ACC112 (cell line): ENCODE measurements around the gene CTNNA3.

Source experiments
- H2AFZ ChIP-seq: fragments of 200-600 bp; sonication (generic); one replicate; pipeline ENCODE4 v1.6.0; 2017; ENCODE audit warnings: antibody characterized with exemption, low read length; ENCODE audit not compliant: unreplicated experiment
- H3K27ac ChIP-seq: fragments of 200-600 bp; sonication (generic); 2 replicates; pipeline ENCODE4 v1.5.1; 2014; ENCODE audit warnings: low read depth, mild to moderate bottlenecking, antibody characterized with exemption, low read length, moderate library complexity
- H3K27me3 ChIP-seq: fragments of 200-600 bp; sonication (generic); 2 replicates; pipeline ENCODE4 v1.6.1; 2014; ENCODE audit warnings: mild to moderate bottlenecking, antibody characterized with exemption, low read length, moderate library complexity, mixed read lengths; ENCODE audit not compliant: insufficient read depth
- H3K36me3 ChIP-seq: fragments of 200-600 bp; sonication (generic); 2 replicates; pipeline ENCODE4 v1.6.1; 2016; ENCODE audit warnings: mild to moderate bottlenecking, antibody characterized with exemption, low read length, moderate library complexity, mixed read lengths; ENCODE audit not compliant: insufficient read depth
- H3K4me1 ChIP-seq: fragments of 200-600 bp; sonication (generic); one replicate; pipeline ENCODE4 v1.6.1; 2016; ENCODE audit warnings: low read length, mixed read lengths; ENCODE audit not compliant: insufficient read depth, unreplicated experiment, control insufficient read depth
- H3K4me3 ChIP-seq: fragments of 200-600 bp; sonication (generic); 2 replicates; pipeline ENCODE4 v1.5.1; 2014; ENCODE audit warnings: mild to moderate bottlenecking, low read depth, low read length
- H3K79me2 ChIP-seq: fragments of 200-600 bp; sonication (generic); one replicate; pipeline ENCODE4 v1.6.0; 2016; ENCODE audit warnings: low read length; ENCODE audit not compliant: control insufficient read depth, unreplicated experiment, insufficient read depth

CTNNA3 gene

GRCh38 chr10:66852811-66853210, 843.2 kb downstream of the CTNNA3 start:
- Histone ChIP-seq H2AFZ (no peak overlapping the region), H3K4me1 (no peaks in the 10 kb centered on the region), H3K4me3 (no peak overlapping the region), H3K27me3 (no peaks in the 10 kb centered on the region), H3K27ac (no peak overlapping the region), H3K36me3 (no peaks in the 10 kb centered on the region), H3K79me2 (no peaks in the 10 kb centered on the region)

- no peaks in the 10 kb centered on the region for H3K79me2 ChIP-seq
- no peak overlapping the region for H3K27ac ChIP-seq
- H2AFZ ChIP-seq, result no peak overlapping the region
- no peaks in the 10 kb centered on the region for H3K27me3 ChIP-seq
- no peaks in the 10 kb centered on the region for H3K36me3 ChIP-seq
- no peak overlapping the region for H3K4me3 ChIP-seq
- no peaks in the 10 kb centered on the region for H3K4me1 ChIP-seq
Measured at GRCh38 chr10:66848856-66849255, 847.1 kb downstream of the CTNNA3 start.

- H3K27ac ChIP-seq, result no peak overlapping the region
- H3K79me2 ChIP-seq, result no peaks in the 10 kb centered on the region
- no peaks in the 10 kb centered on the region for H3K36me3 ChIP-seq
- H3K4me3 ChIP-seq, result no peak overlapping the region
- H3K27me3 ChIP-seq, result peaks cover 7% of the 10 kb centered on the region; the same call in 1 of the 2 replicates
- H3K4me1 ChIP-seq, result no peaks in the 10 kb centered on the region
- no peak overlapping the region for H2AFZ ChIP-seq
Measured at GRCh38 chr10:66844176-66844942, 851.6 kb downstream of the CTNNA3 start.

- Histone ChIP-seq H3K4me3 (no peak overlapping the region), H3K36me3 (no peaks in the 10 kb centered on the region), H2AFZ (no peak overlapping the region), H3K79me2 (no peaks in the 10 kb centered on the region), H3K27me3 (peaks cover 7% of the 10 kb centered on the region; the same call in 1 of the 2 replicates), H3K4me1 (no peaks in the 10 kb centered on the region), H3K27ac (no peak overlapping the region)
Measured at GRCh38 chr10:66843396-66843795, 852.6 kb downstream of the CTNNA3 start.

- Histone ChIP-seq H3K4me1 (no peaks in the 10 kb centered on the region), H3K4me3 (no peak overlapping the region), H3K27ac (no peak overlapping the region), H3K27me3 (peaks cover 7% of the 10 kb centered on the region; the same call in 1 of the 2 replicates), H3K79me2 (no peaks in the 10 kb centered on the region), H2AFZ (no peak overlapping the region), H3K36me3 (no peaks in the 10 kb centered on the region)
Measured at GRCh38 chr10:66842867-66843266, 853.1 kb downstream of the CTNNA3 start.

- no peaks in the 10 kb centered on the region for H3K79me2 ChIP-seq
- H3K4me1 ChIP-seq, result no peaks in the 10 kb centered on the region
Measured at GRCh38 chr10:66842371-66842770, 853.6 kb downstream of the CTNNA3 start.

GRCh38 chr10:66838656-66839055, 857.3 kb downstream of the CTNNA3 start:
- Histone ChIP-seq H3K4me3 (no peak overlapping the region), H3K27ac (no peak overlapping the region), H2AFZ (no peak overlapping the region), H3K27me3 (peaks cover 7% of the 10 kb centered on the region; the same call in 1 of the 2 replicates), H3K4me1 (no peaks in the 10 kb centered on the region), H3K79me2 (no peaks in the 10 kb centered on the region), H3K36me3 (no peaks in the 10 kb centered on the region)

More at GRCh38 chr10:66842371-66842770, 853.6 kb downstream of the CTNNA3 start:
- peaks cover 7% of the 10 kb centered on the region; the same call in 1 of the 2 replicates for H3K27me3 ChIP-seq
- no peak overlapping the region for H3K4me3 ChIP-seq
- no peak overlapping the region for H2AFZ ChIP-seq
- H3K36me3 ChIP-seq, result no peaks in the 10 kb centered on the region
- no peak overlapping the region for H3K27ac ChIP-seq

- Histone ChIP-seq H3K79me2 (no peaks in the 10 kb centered on the region), H3K4me1 (no peaks in the 10 kb centered on the region), H2AFZ (no peak overlapping the region), H3K27me3 (peaks cover 7% of the 10 kb centered on the region; the same call in 1 of the 2 replicates), H3K27ac (no peak overlapping the region), H3K4me3 (no peak overlapping the region), H3K36me3 (no peaks in the 10 kb centered on the region)
Measured at GRCh38 chr10:66837990-66838389, 858.0 kb downstream of the CTNNA3 start.

- Histone ChIP-seq H2AFZ (no peak overlapping the region), H3K4me1 (no peaks in the 10 kb centered on the region), H3K36me3 (no peaks in the 10 kb centered on the region), H3K79me2 (no peaks in the 10 kb centered on the region), H3K27me3 (peaks cover 5% of the 10 kb centered on the region; the same call in 1 of the 2 replicates), H3K27ac (no peak overlapping the region), H3K4me3 (no peak overlapping the region)
Measured at GRCh38 chr10:66837335-66837734, 858.7 kb downstream of the CTNNA3 start.

GRCh38 chr10:66836771-66837170, 859.2 kb downstream of the CTNNA3 start:
- no peak overlapping the region for H3K4me3 ChIP-seq
- peaks cover 4% of the 10 kb centered on the region; the same call in 1 of the 2 replicates for H3K27me3 ChIP-seq
- H3K36me3 ChIP-seq, result no peaks in the 10 kb centered on the region
- H3K27ac ChIP-seq, result no peak overlapping the region
- H3K79me2 ChIP-seq, result no peaks in the 10 kb centered on the region
- H3K4me1 ChIP-seq, result no peaks in the 10 kb centered on the region
- no peak overlapping the region for H2AFZ ChIP-seq

GRCh38 chr10:66836057-66836456, 859.9 kb downstream of the CTNNA3 start:
- Histone ChIP-seq H3K79me2 (no peaks in the 10 kb centered on the region), H2AFZ (no peak overlapping the region), H3K27me3 (peaks cover 4% of the 10 kb centered on the region; the same call in 1 of the 2 replicates), H3K4me3 (no peak overlapping the region), H3K36me3 (no peaks in the 10 kb centered on the region), H3K4me1 (no peaks in the 10 kb centered on the region), H3K27ac (no peak overlapping the region)
